PC-9 (cell line): ENCODE measurements around the gene SERPINE1.

ENCODE experiments used
- EZH2 ChIP-seq: fragments of 200-600 bp; sonication (generic); IDR thresholded peaks from 2 replicates; pipeline ENCODE4 v1.8.0; 2017; ENCODE audit warnings: antibody characterized with exemption, low read depth
- TF ChIP-seq, protein P1 (sequence below): fragments of 200-600 bp; sonication (generic); conservative IDR thresholded peaks from 2 replicates; pipeline ENCODE4 v1.6.1; 2017; ENCODE audit warnings: mixed run types, antibody characterized with exemption, mild to moderate bottlenecking, moderate library complexity

DNA sequence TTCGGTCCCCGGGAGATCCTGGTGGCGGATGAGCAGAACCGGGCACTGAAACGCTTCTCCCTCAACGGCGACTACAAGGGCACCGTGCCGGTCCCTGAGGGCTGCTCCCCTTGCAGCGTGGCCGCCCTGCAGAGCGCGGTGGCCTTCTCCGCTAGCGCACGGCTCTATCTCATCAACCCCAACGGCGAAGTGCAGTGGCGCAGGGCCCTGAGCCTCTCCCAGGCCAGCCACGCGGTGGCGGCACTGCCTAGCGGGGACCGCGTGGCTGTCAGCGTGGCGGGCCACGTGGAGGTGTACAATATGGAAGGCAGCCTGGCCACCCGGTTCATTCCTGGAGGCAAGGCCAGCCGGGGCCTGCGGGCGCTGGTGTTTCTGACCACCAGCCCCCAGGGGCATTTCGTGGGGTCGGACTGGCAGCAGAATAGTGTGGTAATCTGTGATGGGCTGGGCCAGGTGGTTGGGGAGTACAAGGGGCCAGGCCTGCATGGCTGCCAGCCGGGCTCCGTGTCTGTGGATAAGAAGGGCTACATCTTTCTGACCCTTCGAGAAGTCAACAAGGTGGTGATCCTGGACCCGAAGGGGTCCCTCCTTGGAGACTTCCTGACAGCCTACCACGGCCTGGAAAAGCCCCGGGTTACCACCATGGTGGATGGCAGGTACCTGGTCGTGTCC, 37.9 kb upstream of the SERPINE1 start:
- TF ChIP-seq, protein P1, sequence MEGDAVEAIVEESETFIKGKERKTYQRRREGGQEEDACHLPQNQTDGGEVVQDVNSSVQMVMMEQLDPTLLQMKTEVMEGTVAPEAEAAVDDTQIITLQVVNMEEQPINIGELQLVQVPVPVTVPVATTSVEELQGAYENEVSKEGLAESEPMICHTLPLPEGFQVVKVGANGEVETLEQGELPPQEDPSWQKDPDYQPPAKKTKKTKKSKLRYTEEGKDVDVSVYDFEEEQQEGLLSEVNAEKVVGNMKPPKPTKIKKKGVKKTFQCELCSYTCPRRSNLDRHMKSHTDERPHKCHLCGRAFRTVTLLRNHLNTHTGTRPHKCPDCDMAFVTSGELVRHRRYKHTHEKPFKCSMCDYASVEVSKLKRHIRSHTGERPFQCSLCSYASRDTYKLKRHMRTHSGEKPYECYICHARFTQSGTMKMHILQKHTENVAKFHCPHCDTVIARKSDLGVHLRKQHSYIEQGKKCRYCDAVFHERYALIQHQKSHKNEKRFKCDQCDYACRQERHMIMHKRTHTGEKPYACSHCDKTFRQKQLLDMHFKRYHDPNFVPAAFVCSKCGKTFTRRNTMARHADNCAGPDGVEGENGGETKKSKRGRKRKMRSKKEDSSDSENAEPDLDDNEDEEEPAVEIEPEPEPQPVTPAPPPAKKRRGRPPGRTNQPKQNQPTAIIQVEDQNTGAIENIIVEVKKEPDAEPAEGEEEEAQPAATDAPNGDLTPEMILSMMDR, result no peak
- TF ChIP-seq EZH2, result no peak
